IPS-20b (cell line): ENCODE measurements around the gene YARS1.
"Not testable (repeated sequence)": the region's sequence is repeated elsewhere in the genome, so short reads cannot be mapped to it uniquely, and the experiment has no call there.

Experiments used
- H3K27ac ChIP-seq: one replicate; pipeline ENCODE4 v1.5.1; 2013; ENCODE audit warnings: low read length
- H3K27me3 ChIP-seq: 2 replicates; pipeline ENCODE4 v1.6.1; 2013; ENCODE audit warnings: mild to moderate bottlenecking, low read length, inconsistent platforms; ENCODE audit not compliant: insufficient read depth
- H3K36me3 ChIP-seq: 2 replicates; pipeline ENCODE4 v1.6.1; 2013; ENCODE audit warnings: low read depth, mild to moderate bottlenecking, inconsistent platforms, low read length, moderate library complexity; ENCODE audit not compliant: insufficient read depth
- H3K4me1 ChIP-seq: 2 replicates; pipeline ENCODE4 v1.6.1; 2013; ENCODE audit warnings: mild to moderate bottlenecking, control low read depth, inconsistent platforms, low read length, moderate library complexity; ENCODE audit not compliant: insufficient read depth
- H3K4me3 ChIP-seq: 2 replicates; pipeline ENCODE4 v1.5.1; 2013; ENCODE audit warnings: mild to moderate bottlenecking, low read length, inconsistent platforms
- H3K9ac ChIP-seq: 2 replicates; pipeline ENCODE4 v1.6.1; 2013; ENCODE audit warnings: low read depth, mild to moderate bottlenecking, inconsistent platforms, low read length, moderate library complexity
- H3K9me3 ChIP-seq: 2 replicates; pipeline ENCODE4 v1.6.1; 2013; ENCODE audit warnings: mild to moderate bottlenecking, low read depth, low read length, inconsistent platforms; ENCODE audit not compliant: insufficient read depth

The YARS1 gene

DNA sequence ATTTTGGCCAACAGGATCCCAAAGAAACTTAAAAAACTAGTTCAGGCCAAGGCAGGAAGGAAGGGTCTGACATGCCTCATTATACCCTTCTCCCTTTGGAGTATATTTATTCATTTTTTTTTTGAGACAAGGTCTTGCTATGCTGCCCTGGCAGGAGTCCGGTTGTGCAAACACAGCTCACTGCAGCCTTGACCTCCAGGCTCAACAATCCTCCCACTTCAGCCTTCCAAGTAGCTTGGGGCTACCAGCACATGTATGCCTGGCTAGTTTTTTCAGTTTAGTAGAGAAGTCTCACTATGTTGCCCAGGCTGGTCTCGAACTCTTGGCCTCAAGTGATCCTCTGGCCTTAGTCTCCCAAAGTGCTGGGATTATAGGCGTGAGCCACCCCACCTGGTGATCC lies 5.2 kb downstream of the YARS1 start:
- peaks cover 14% of the 10 kb centered on the region; the same call in 1 of the 2 replicates for H3K4me1 ChIP-seq
- no peaks in the 10 kb centered on the region for H3K27me3 ChIP-seq
- H3K9ac ChIP-seq = peak overlapping the region; percentile 53; the same call in 1 of the 2 replicates
- peaks cover 63% of the 10 kb centered on the region for H3K36me3 ChIP-seq
- no peaks in the 10 kb centered on the region for H3K9me3 ChIP-seq
- H3K27ac ChIP-seq = no peak overlapping the region
- H3K4me3 ChIP-seq = peak overlapping the region; percentile 1; the same call in 1 of the 2 replicates

DNA sequence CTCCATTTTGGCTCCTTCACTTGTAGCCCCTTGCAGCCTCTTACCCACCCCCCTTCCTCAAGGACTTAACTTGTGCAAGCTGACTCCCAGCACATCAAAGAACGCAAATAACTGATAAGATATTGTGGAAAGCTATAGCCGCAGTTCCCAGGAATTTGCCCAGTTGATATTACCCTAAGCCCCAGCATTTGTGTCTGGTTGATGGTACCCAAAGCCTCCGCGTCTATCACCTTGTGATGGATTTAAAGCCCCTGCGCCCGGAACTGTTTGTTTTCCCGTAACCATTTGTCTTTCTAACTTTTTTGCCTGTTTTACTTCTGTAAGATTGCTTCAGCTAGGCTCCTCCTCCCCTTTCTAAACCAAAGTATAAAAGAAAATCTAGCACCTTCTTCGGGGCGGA lies 5.9 kb downstream of the YARS1 start:
- Histone ChIP-seq H3K9me3 (no peaks in the 10 kb centered on the region), H3K4me3 (no peak overlapping the region), H3K4me1 (peaks cover 14% of the 10 kb centered on the region; the same call in 1 of the 2 replicates), H3K27ac (no peak overlapping the region), H3K9ac (peak overlapping the region; percentile 53; the same call in 1 of the 2 replicates), H3K27me3 (no peaks in the 10 kb centered on the region), H3K36me3 (peaks cover 70% of the 10 kb centered on the region)

DNA sequence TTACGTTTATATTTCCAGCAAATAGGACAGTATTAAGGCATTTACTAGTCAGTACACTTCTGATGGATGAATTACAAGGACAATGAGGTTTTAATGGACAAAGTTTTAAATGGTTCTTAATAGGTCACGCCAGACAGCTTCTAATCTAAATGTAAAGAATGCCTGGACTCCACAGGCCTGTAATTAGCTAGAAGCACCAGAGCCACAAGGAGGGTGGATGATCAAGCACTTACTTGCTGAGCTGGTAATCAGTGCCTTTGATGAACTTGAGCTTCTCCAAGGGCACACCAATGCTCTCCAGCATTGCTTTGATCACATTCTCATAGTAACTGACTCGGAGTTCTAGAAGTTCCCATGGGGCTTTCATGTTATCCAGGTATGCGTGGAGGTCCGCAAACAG lies 6.8 kb downstream of the YARS1 start:
- Histone ChIP-seq H3K4me1 (peaks cover 14% of the 10 kb centered on the region; the same call in 1 of the 2 replicates), H3K27ac (no peak overlapping the region), H3K9ac (no peak overlapping the region), H3K9me3 (no peaks in the 10 kb centered on the region), H3K27me3 (no peaks in the 10 kb centered on the region), H3K4me3 (no peak overlapping the region), H3K36me3 (peaks cover 76% of the 10 kb centered on the region)

DNA sequence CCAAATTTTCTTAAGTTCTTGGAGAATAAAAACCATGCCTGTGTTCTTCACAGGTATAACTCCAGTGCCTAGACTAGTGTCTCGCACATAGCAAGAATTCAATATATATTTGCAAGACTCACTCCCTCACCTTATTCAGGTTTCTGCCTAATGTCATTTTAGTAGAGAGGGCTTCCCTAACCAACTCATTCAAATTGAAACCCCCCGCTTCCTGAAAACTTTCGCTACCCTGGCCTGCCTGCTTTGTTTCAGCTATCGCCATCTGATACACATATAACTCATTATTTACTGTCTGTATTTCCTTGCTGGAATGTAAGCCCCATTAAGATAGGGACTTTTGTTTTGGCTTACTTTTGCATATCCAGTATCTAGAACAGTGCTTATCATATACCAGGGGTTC lies 8.6 kb downstream of the YARS1 start:
- H3K4me1 ChIP-seq = peaks cover 8% of the 10 kb centered on the region; the same call in 1 of the 2 replicates
- no peaks in the 10 kb centered on the region for H3K9me3 ChIP-seq
- H3K27me3 ChIP-seq = no peaks in the 10 kb centered on the region
- H3K4me3 ChIP-seq = no peak overlapping the region
- H3K27ac ChIP-seq = no peak overlapping the region
- H3K36me3 ChIP-seq = peaks cover 65% of the 10 kb centered on the region
- H3K9ac ChIP-seq = no peak overlapping the region

DNA sequence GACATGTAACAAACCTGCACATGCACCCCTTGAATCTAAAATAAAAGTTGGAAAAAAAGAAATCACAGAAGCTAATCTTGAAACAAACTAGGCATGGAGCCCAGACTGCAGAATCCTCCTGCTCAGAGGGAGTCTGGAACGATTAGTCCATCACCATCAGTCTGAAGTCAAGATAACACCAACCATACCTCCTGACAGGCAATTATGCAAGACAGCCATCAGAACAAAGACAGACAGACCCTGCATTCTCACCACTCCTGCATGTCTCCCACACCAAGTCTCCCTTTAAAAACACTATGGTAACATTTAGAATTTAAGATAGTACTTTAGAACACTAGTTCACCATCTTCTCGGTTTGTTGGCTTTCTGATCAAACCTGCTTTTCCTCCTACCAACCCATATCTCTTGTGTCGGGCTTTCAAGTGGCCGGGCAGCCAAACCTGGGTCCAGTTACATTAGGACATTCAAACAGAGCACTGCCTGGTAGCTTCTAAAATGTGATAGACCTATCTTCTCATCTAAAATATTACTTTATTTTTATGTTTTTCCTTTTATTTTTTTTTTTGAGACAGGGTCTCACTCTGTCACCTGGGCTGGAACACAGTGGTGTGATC lies 10.1 kb downstream of the YARS1 start:
- Histone ChIP-seq H3K4me1 (peaks cover under 1% of the 10 kb centered on the region; the same call in 1 of the 2 replicates), H3K9me3 (no peaks in the 10 kb centered on the region), H3K36me3 (peaks cover 80% of the 10 kb centered on the region), H3K9ac (no peak overlapping the region), H3K27me3 (no peaks in the 10 kb centered on the region), H3K27ac (no peak overlapping the region), H3K4me3 (no peak overlapping the region)

DNA sequence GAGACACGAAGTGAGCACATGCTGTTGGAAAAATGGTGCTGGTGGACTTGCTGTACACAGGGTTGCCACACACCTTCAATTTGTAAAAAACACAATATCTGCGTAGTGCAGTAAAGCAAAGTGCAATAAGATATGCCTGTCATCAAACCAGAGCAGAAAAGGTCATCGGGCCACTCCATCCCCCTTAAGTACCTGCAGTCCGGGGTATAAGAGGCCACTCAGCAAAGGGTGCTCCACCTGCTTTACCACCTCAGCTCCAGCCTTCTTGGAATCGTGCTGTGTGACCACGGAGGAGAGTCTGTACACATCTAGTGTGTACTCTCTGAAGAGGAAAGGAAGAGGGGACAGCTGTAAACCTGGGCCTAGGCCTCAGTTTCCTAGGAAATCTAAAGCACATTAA lies 10.9 kb downstream of the YARS1 start:
- H3K36me3 ChIP-seq = peaks cover 81% of the 10 kb centered on the region
- H3K9ac ChIP-seq = no peak overlapping the region
- no peak overlapping the region for H3K27ac ChIP-seq
- H3K4me1 ChIP-seq = no peaks in the 10 kb centered on the region
- H3K9me3 ChIP-seq = no peaks in the 10 kb centered on the region
- H3K4me3 ChIP-seq = no peak overlapping the region
- no peaks in the 10 kb centered on the region for H3K27me3 ChIP-seq

DNA sequence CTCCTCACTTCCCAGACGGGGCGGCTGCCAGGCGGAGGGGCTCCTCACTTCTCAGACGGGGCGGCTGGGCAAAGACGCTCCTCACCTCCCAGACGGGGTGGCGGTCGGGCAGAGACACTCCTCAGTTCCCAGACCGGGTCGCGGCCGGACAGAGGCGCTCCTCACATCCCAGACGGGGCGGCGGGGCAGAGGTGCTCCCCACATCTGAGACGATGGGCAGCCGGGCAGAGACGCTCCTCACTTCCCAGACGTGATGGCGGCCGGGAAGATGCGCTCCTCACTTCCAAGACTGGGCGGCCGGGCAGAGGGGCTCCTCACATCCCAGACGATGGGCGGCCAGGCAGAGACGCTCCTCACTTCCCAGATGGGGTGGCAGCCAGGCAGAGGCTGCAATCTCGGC lies 12.7 kb downstream of the YARS1 start:
- not testable (repeated sequence) for H3K4me3 ChIP-seq, H3K4me1 ChIP-seq, H3K27me3 ChIP-seq, H3K27ac ChIP-seq, H3K9me3 ChIP-seq, H3K9ac ChIP-seq
- peaks cover 81% of the 10 kb centered on the region for H3K36me3 ChIP-seq

DNA sequence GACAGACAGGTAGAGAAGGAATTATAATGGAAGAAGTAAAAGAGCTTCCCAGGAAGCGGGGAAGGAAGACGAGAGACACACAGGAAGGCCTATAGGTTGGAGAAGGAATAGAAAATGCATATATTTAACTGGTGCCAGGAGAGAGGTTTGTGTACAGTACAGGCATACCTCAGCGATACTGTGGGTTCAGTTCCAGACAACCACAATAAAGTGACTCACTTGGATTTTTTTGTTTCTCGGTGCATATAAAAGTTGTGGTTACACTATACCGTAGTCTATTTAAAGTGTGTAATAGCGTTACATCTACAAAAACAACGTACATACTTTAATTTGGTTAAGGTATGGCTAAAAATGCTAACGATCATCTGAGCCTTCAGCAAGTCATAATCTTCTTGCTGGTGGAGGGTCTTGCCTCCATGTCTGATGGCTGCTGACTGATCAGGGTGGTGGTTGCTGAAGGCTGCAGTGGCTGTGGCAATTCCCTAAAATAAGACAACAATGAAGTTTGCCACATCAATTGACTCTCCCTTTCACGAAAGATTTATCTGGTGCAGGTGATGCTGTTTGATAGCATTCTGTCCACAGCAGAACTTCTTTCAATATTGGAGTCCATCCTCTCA lies 16.0 kb downstream of the YARS1 start:
- Histone ChIP-seq H3K4me3 (no peak overlapping the region), H3K27ac (no peak overlapping the region), H3K4me1 (no peaks in the 10 kb centered on the region), H3K9ac (no peak overlapping the region), H3K27me3 (no peaks in the 10 kb centered on the region), H3K9me3 (no peaks in the 10 kb centered on the region), H3K36me3 (peaks cover 80% of the 10 kb centered on the region)

DNA sequence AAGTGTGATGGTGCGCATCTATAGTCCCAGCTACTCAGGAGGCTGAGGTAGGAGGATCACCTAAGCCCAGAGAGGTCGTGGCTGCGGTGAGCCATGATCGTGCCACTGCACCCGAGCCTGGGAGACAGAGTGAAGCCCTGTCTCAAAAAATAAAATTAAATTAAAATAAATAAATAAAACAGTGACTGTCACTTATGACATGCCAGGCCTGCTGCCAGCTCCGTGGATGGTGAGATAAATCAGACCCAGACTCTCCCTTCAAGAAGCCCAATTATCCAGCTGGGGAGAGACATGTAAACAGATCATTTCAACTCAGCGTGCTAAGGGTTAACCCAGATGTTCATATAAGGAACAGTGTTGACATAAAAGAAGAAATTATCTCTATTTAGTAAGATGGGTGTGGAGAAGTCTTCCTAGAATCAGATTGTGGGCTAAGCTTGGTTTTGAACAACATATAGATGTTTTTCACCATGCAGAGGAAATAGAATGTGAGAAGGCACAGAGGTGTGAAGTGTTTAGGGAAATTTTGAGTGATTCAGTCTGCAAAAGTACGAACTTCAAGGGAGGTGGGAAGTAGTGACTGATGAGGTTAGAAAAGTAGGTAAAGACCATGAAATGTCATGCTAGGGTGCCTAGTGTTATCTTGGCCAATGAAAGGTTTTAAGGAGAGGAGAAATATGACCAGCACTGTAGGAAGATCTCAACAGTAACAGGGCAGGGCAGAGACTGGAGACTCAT lies 18.3 kb downstream of the YARS1 start:
- Histone ChIP-seq H3K9me3 (no peaks in the 10 kb centered on the region), H3K4me1 (no peaks in the 10 kb centered on the region), H3K9ac (no peak overlapping the region), H3K4me3 (no peak overlapping the region), H3K36me3 (peaks cover 89% of the 10 kb centered on the region), H3K27me3 (no peaks in the 10 kb centered on the region), H3K27ac (no peak overlapping the region)

DNA sequence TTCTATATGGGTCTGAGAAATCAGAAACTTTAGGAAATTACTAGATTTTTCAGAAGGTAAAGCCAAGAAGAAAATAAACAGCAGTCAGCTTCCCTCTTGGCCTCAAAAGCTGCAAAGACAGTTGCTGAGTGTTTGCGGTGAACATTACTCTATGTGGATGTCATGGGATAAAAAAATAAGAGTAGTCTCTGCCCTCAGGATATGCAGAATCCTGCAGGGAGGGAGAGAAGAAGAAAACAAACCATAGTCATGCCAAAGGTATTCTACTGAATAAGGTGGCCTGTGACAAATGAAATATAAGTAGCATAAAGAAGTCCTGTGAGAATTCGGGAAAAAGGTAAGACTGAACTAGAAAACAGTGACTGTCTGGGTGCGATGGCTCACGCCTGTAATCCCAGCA lies 19.0 kb downstream of the YARS1 start:
- no peaks in the 10 kb centered on the region for H3K27me3 ChIP-seq
- H3K27ac ChIP-seq = no peak overlapping the region
- peaks cover 91% of the 10 kb centered on the region for H3K36me3 ChIP-seq
- H3K9ac ChIP-seq = no peak overlapping the region
- H3K4me3 ChIP-seq = no peak overlapping the region
- no peaks in the 10 kb centered on the region for H3K4me1 ChIP-seq
- no peaks in the 10 kb centered on the region for H3K9me3 ChIP-seq

DNA sequence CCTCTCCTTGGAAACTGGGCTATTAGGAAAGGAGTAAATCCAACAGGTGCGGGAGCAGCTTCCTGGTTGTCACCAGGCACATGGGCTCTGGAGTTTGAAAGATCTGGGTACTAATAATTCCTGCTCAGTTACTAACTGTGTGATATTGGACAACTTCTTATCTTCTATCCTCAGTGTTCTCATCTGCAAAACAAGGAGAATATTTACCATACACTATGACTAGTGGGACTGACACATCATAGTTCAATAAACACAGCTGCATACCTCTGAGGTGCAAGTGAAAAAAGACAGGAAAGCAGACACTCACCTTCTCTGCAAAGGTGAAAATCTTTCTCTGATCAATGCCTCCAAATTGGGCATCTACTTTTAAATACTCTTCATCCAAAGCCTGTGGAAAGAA lies 19.7 kb downstream of the YARS1 start:
- Histone ChIP-seq H3K9ac (no peak overlapping the region), H3K9me3 (no peaks in the 10 kb centered on the region), H3K36me3 (peaks cover 89% of the 10 kb centered on the region), H3K4me3 (no peak overlapping the region), H3K27me3 (no peaks in the 10 kb centered on the region), H3K27ac (no peak overlapping the region), H3K4me1 (no peaks in the 10 kb centered on the region)

DNA sequence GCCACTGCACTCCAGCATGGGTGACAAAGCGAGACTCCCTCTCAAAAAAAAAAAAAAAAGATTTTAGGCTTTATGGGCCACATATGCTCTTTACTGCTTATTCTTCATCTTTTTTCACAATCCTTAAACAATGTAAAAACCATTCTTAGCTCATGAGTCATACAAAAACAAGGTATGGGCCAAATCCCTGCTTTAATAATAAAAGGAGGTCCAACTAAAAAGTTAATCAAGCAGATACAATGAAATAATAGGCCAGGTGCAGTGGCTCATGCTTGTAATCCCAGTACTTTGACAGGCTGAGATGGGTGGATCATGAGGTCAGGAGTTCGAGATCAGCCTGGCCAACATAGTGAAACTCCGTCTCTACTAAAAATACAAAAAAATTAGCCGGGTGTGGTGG lies 21.4 kb downstream of the YARS1 start:
- H3K9me3 ChIP-seq, H3K4me3 ChIP-seq, H3K27ac ChIP-seq, H3K9ac ChIP-seq, H3K27me3 ChIP-seq, H3K4me1 ChIP-seq: not testable (repeated sequence)
- peaks cover 92% of the 10 kb centered on the region for H3K36me3 ChIP-seq
